GM12801 (cell line): ENCODE data around the gene POLD2.

Experiments used
- TF ChIP-seq, protein P1 (sequence below): IDR thresholded peaks from one replicate; pipeline ENCODE4 v1.5.1; 2011; ENCODE audit warnings: control low read depth; ENCODE audit not compliant: insufficient read length; ENCODE audit errors: extremely low read depth

POLD2 gene

DNA sequence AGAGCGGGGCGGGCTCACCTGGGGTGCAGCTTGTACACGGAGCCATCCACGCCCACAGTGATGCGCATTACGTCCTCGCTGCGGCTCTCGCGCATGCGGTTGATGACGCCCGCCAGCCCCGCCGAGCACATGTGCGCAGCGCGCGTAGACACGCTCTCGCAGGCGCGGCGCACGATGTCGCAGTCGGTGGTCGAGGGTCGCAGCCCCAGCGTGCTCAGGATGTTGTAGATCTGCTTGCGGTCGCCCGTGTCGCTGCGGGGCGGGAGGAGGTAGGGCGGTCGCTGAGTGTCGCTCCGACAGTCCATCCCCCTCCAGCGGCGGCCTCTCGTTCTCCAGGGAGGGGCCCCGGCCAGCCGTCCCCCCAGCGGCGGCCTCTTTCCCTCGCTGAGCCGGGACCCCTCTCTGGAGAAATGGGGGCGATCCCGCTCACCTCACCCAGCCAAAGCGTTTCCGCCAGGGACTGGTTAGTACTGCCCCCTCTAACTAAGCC lies 22.2 kb upstream of the POLD2 start:
- TF ChIP-seq, protein P1, sequence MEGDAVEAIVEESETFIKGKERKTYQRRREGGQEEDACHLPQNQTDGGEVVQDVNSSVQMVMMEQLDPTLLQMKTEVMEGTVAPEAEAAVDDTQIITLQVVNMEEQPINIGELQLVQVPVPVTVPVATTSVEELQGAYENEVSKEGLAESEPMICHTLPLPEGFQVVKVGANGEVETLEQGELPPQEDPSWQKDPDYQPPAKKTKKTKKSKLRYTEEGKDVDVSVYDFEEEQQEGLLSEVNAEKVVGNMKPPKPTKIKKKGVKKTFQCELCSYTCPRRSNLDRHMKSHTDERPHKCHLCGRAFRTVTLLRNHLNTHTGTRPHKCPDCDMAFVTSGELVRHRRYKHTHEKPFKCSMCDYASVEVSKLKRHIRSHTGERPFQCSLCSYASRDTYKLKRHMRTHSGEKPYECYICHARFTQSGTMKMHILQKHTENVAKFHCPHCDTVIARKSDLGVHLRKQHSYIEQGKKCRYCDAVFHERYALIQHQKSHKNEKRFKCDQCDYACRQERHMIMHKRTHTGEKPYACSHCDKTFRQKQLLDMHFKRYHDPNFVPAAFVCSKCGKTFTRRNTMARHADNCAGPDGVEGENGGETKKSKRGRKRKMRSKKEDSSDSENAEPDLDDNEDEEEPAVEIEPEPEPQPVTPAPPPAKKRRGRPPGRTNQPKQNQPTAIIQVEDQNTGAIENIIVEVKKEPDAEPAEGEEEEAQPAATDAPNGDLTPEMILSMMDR: no peak

DNA sequence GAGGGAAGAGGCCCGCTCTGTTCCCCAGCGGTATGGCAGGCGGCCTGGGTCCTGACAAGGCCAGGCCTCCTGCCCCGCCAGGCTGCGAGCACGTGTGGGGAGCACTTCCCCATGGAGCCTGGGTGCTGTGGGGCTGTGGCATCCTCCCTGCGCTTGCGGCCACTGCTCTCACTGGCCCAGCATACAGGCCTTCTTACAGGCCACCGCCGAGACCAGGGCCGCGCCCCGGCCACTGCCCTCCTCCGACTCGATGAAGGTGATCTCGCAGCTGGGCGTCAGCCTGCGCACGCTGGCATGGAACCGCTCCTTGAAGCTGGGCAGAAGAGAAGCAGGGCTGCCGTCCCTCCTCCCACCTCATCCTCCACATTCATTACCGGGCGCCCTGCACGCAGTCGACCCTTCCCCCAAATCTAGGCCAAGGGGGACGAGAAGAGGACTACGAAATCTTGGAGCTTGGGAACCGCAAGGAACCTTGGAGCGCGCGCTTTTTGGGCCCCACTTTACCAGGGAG lies 21.7 kb upstream of the POLD2 start:
- TF ChIP-seq, protein P1: no peak

DNA sequence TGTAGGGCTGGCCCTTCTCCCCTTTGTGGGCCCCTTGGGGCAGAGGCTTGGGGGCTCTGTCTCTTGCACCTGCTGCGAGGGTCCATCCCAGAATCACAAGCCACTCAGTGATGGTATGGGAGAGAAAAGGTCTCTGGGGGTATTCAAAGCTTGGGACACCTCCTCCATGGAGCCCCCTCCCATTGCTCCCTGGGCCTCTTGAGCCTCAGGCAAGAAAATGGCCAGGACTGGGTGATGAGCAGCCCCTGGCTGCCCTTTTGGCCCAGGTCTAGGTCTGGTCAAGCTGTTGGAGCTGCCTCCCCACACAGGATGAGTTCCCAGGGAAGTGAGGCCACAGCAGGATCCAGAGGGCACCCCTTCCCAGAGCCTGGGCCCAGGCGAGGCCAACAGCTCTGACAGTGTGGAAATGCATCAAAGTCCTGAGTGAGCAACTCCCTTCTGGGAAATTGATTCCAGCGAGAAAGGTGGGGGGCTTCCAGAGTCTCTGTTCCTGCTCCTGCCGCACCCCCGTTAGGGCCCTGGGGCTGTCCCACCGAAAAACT lies 21.1 kb upstream of the POLD2 start:
- TF ChIP-seq, protein P1: no peak

- TF ChIP-seq, protein P1: no peak
Measured at GRCh38 chr7:44143646-44144250, 20.4 kb upstream of the POLD2 start.

DNA sequence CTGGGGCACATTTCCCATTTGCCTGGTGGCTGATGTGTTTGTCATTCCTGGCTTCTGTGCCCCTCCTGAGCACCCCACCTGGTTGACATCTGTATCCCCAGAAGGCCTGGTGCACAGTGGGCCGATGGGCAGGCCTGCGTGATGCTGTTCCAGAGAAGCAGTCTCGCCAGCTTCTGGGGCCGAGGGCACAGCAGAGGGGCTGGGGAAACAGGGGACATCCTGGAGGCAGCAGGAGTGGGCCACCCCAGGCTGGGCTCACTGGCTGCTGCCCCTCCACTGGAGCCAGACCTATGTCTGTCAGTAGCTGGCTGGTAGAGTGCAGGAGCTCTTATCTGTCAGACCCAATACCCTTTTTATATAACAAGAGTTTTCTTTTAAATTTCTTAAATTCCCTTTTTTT lies 18.7 kb upstream of the POLD2 start:
- TF ChIP-seq, protein P1: no peak

GRCh38 chr7:44141221-44141850 lies 18.0 kb upstream of the POLD2 start, which contains the start of gene MYL7:
MYL7 (minus strand) TSS chr7:44141332; CDS start chr7:44141305, 27 bp downstream.
- TF ChIP-seq, protein P1: no peak

DNA sequence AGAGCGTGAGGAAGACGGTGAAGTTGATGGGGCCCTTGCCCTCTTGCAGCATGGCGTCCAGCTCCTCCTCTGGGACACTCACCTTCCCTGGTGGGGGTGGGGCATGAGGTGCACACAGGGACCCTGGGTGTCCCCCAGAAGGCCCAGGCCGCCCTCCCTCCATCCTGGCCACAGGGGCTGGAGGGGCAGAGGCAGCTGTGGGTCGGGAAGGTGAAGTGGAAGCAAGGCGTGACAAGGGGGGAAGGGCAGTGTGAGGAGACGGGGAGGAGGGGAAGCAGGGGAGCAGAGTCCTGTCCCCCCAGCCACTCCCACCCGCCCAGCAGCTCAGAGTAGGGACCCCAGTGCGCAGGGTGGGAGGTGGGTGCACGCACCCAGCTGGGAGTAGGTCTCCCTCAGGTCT lies 17.0 kb upstream of the POLD2 start:
- TF ChIP-seq, protein P1: no peak
